Liver (tissue), 9 donors: ENCODE measurements around the gene ACSS2. TPM values are rescaled to one million over a fixed set of nuclear protein-coding genes. Genes with fewer than 3 reads are reported as not detected.

Experiments used
- DNase-seq: peaks from one replicate; pipeline ENCODE4 v3.0.0-alpha.2; 2017; ENCODE audit warnings: low spot score
- H3K27ac ChIP-seq, 2 donors: one replicate each; pipeline ENCODE4 v1.7.0; 2013; ENCODE audit warnings: inconsistent platforms in 2 of 2, low read length in 2 of 2, control low read depth in 1 of 2, low read depth in 1 of 2, mild to moderate bottlenecking in 1 of 2
- H3K27me3 ChIP-seq, 4 donors: one replicate each; pipeline versions ENCODE4 v1.6.1 to v1.7.0; 2013; ENCODE audit warnings: low read length in 3 of 4, inconsistent platforms in 1 of 4, mild to moderate bottlenecking in 1 of 4, moderate library complexity in 1 of 4; ENCODE audit not compliant: control insufficient read depth in 4 of 4, insufficient read depth in 4 of 4
- H3K36me3 ChIP-seq, 4 donors: one replicate each; pipeline versions ENCODE4 v1.6.1 to v1.7.0; 2013; ENCODE audit warnings: low read length in 3 of 4, mild to moderate bottlenecking in 3 of 4, low read depth in 1 of 4, moderate library complexity in 1 of 4; ENCODE audit not compliant: control insufficient read depth in 4 of 4, insufficient read depth in 3 of 4
- H3K4me1 ChIP-seq, 4 donors: one replicate each; pipeline versions ENCODE4 v1.6.1 to v1.7.0; 2013; ENCODE audit warnings: low read length in 3 of 4, mild to moderate bottlenecking in 3 of 4, moderate library complexity in 1 of 4; ENCODE audit not compliant: control insufficient read depth in 4 of 4, insufficient read depth in 4 of 4
- H3K4me3 ChIP-seq, 3 donors: one replicate each; pipeline versions ENCODE4 v1.6.1 to v1.7.0; 2013; ENCODE audit warnings: low read length in 3 of 3, control low read depth in 1 of 3, low read depth in 1 of 3, mild to moderate bottlenecking in 1 of 3
- H3K9ac ChIP-seq, 2 donors: one replicate each; pipeline ENCODE4 v1.7.0; 2013; ENCODE audit warnings: low read length in 2 of 2, mild to moderate bottlenecking in 2 of 2, moderate library complexity in 2 of 2, control low read depth in 1 of 2, low read depth in 1 of 2
- H3K9me3 ChIP-seq, 4 donors: one replicate each; pipeline versions ENCODE4 v1.6.1 to v1.7.0; 2013; ENCODE audit warnings: low read length in 3 of 4; ENCODE audit not compliant: control insufficient read depth in 4 of 4
- ATF3 ChIP-seq: IDR thresholded peaks from 2 replicates; pipeline ENCODE4 v1.6.1; 2016; ENCODE audit warnings: antibody characterized with exemption
- CTCF ChIP-seq: fragments of 150-350 bp; IDR thresholded peaks from 2 replicates; pipeline ENCODE4 v1.5.1; 2017; ENCODE audit warnings: improper control_type of control experiment, low read depth, low read length; ENCODE audit not compliant: missing input control
- EGR1 ChIP-seq, 2 donors: IDR thresholded peaks; 2 replicates each; pipeline ENCODE4 v1.6.1; 2016 to 2018; ENCODE audit warnings: antibody characterized with exemption in 2 of 2, low read depth in 2 of 2
- FOXA1 ChIP-seq: IDR thresholded peaks from 2 replicates; pipeline ENCODE4 v1.6.1; 2016; ENCODE audit warnings: antibody characterized with exemption
- FOXA2 ChIP-seq: IDR thresholded peaks from 2 replicates; pipeline ENCODE4 v1.6.1; 2016; ENCODE audit warnings: antibody characterized with exemption
- GABPA ChIP-seq, 2 donors: IDR thresholded peaks in 1 of 2; conservative IDR thresholded peaks in 1 of 2; 2 replicates each; pipeline ENCODE4 v1.6.1; 2016; ENCODE audit warnings: antibody characterized with exemption in 2 of 2, mild to moderate bottlenecking in 1 of 2, moderate library complexity in 1 of 2
- HNF4A ChIP-seq, 2 donors: conservative IDR thresholded peaks; 2 replicates each; pipeline ENCODE4 v1.6.1; 2016; ENCODE audit warnings: antibody characterized with exemption in 2 of 2, mild to moderate bottlenecking in 2 of 2
- HNF4G ChIP-seq: IDR thresholded peaks from 2 replicates; pipeline ENCODE4 v1.6.1; 2016; ENCODE audit warnings: antibody characterized with exemption
- JUND ChIP-seq, 2 donors: IDR thresholded peaks; 2 replicates each; pipeline ENCODE4 v1.6.1; 2016; ENCODE audit warnings: antibody characterized with exemption in 2 of 2
- MAX ChIP-seq: IDR thresholded peaks from 2 replicates; pipeline ENCODE4 v1.6.1; 2016; ENCODE audit warnings: antibody characterized with exemption
- NR2F2 ChIP-seq: IDR thresholded peaks from 2 replicates; pipeline ENCODE4 v1.6.1; 2016; ENCODE audit warnings: antibody characterized with exemption
- RAD21 ChIP-seq, 2 donors: IDR thresholded peaks; 2 replicates each; pipeline ENCODE4 v1.6.1; 2016; ENCODE audit warnings: antibody characterized with exemption in 2 of 2, mild to moderate bottlenecking in 2 of 2
- REST ChIP-seq: IDR thresholded peaks from 2 replicates; pipeline ENCODE4 v1.6.1; 2016; ENCODE audit warnings: antibody characterized with exemption, mild to moderate bottlenecking
- RXRA ChIP-seq, 2 donors: IDR thresholded peaks; 2 replicates each; pipeline ENCODE4 v1.6.1; 2017 to 2018; ENCODE audit warnings: antibody characterized with exemption in 2 of 2, mild to moderate bottlenecking in 1 of 2
- SP1 ChIP-seq: IDR thresholded peaks from 2 replicates; pipeline ENCODE4 v1.6.1; 2018; ENCODE audit warnings: antibody characterized with exemption, mild to moderate bottlenecking
- TAF1 ChIP-seq: conservative IDR thresholded peaks from 2 replicates; pipeline ENCODE4 v1.6.1; 2016; ENCODE audit warnings: antibody characterized with exemption, mild to moderate bottlenecking
- YY1 ChIP-seq: IDR thresholded peaks from 2 replicates; pipeline ENCODE4 v1.6.1; 2016; ENCODE audit warnings: antibody characterized with exemption, mild to moderate bottlenecking
- ZBTB33 ChIP-seq: IDR thresholded peaks from 2 replicates; pipeline ENCODE4 v1.6.1; 2016; ENCODE audit warnings: antibody characterized with exemption
- WGBS: extraction: QIAGEN DNeasy Blood & Tissue Kit; methylation state at CpG from one replicate; pipeline ENCODE4 v1.1.7; 2013; 5-methylcytosine and 5-hydroxymethylcytosine counted together
- polyA plus RNA-seq, 2 donors: library from polyadenylated mRNA; stranded (reverse) in 1 of 2; unstranded in 1 of 2; fragments of 200-250 nt in 1 of 2; fragments of >200 nt in 1 of 2; fragmentation: Nextera tagmentation in 1 of 2; extraction: Ambion mirVana in 1 of 2; gene quantifications; one replicate each; pipeline versions ENCODE4 v1.2.1 to v1.2.3, GENCODE V29; 2013 to 2015
- total RNA-seq, 2 donors: library from RNA; depleted of rRNA; stranded (reverse); fragments of >200 nt; gene quantifications; one replicate each; pipeline ENCODE4 v1.2.3, GENCODE V29; 2014
- donor health status: healthy.
- donor health status: healthy.
- donor health status: healthy.
- donor health status: healthy.
- donor health status: healthy.

ACSS2 gene
- total and polyA plus RNA-seq, 4 donors: 29.8 to 260 (median 80.0) TPM

GRCh38 chr20:34922654-34923381 is 46.4 kb downstream of the ACSS2 start:
- Histone ChIP-seq H3K9ac (no peak overlapping the region), H3K27me3 (no peaks in the 10 kb centered on the region), H3K27ac (peak overlapping the region; percentile 33 to 69), H3K9me3 (no peaks in the 10 kb centered on the region), H3K4me1 (peaks cover 2 to 20% (median 13%) of the 10 kb centered on the region in 4 donors), H3K4me3 (no peak overlapping the region), H3K36me3 (peaks cover 9 to 63% (median 53%) of the 10 kb centered on the region in 4 donors)
- TF ChIP-seq ZBTB33 (peak; percentile 42), RXRA (IDR thresholded peaks at IDR 0.05) (peak; percentile 62 to 75), FOXA1 (peak; percentile 23), GABPA (IDR thresholded peaks at IDR 0.05 in 1 of 2, conservative IDR thresholded peaks at IDR 0.05 in 1 of 2) (no peak), FOXA2 (peak; percentile 59), CTCF (no peak), EGR1 (IDR thresholded peaks at IDR 0.05; ENCODE audit: low read depth in 2 of 2) (peak in 1 of 2 donors; percentile 15), RAD21 (IDR thresholded peaks at IDR 0.05) (peak; percentile 41 to 62), NR2F2 (no peak), YY1 (peak; percentile 45), HNF4G (no peak), MAX (peak; percentile 32), ATF3 (peak; percentile 63), HNF4A (conservative IDR thresholded peaks at IDR 0.05) (peak; percentile 70 to 77), JUND (IDR thresholded peaks at IDR 0.05) (peak; percentile 84 to 95), SP1 (peak; percentile 53), REST (peak; percentile 49), TAF1 (no peak)
- no peak for DNase-seq
- 73% methylated on average over 5 of the region's 5 CpGs for WGBS
